Measurements from ENCODE around the gene GTF2H4.
A peak's percentile ranks its signal among the peaks of the same experiment; 100 is the strongest.
"Not testable (repeated sequence)": the region's sequence is repeated elsewhere in the genome, so short reads cannot be mapped to it uniquely, and the experiment has no call there.

GTF2H4 gene

GRCh38 chr6:30901436-30901835, 6.6 kb upstream of the GTF2H4 start:
- Histone ChIP-seq H3K79me2 (no peaks in the 10 kb centered on the region), H3K9me3 (ENCODE audit: control insufficient read depth, low read length) (no peaks in the 10 kb centered on the region), H3K27me3 (ENCODE audit: control insufficient read depth, insufficient read depth, low read length) (no peaks in the 10 kb centered on the region), H3K9ac (no peak overlapping the region), H3K27ac (no peak overlapping the region), H3K4me1 (no peaks in the 10 kb centered on the region), H3K36me3 (ENCODE audit: control insufficient read depth, insufficient read depth, low read length) (no peaks in the 10 kb centered on the region), H3K4me3 (ENCODE audit: low read depth, low read length) (no peak overlapping the region), H3K4me2 (ENCODE audit: low read length) (no peak overlapping the region), H2AFZ (no peak overlapping the region)
- no peak for TF ChIP-seq CTCF (IDR thresholded peaks at IDR 0.05)

- not testable (repeated sequence) for H3K4me3 ChIP-seq (ENCODE audit: low read depth, low read length); H3K79me2 ChIP-seq; H3K4me1 ChIP-seq; H3K9me3 ChIP-seq (ENCODE audit: control insufficient read depth, low read length); H3K4me2 ChIP-seq (ENCODE audit: low read length); H2AFZ ChIP-seq; H3K36me3 ChIP-seq (ENCODE audit: control insufficient read depth, insufficient read depth, low read length); H3K27me3 ChIP-seq (ENCODE audit: control insufficient read depth, insufficient read depth, low read length); H3K27ac ChIP-seq; H3K9ac ChIP-seq
These were observed 5.8 kb upstream of the GTF2H4 start for GRCh38 chr6:30902196-30902595.

- Histone ChIP-seq H3K4me1 (no peaks in the 10 kb centered on the region), H2AFZ (no peak overlapping the region), H3K79me2 (no peaks in the 10 kb centered on the region), H3K4me3 (ENCODE audit: low read depth, low read length) (no peak overlapping the region), H3K27ac (no peak overlapping the region), H3K4me2 (ENCODE audit: low read length) (no peak overlapping the region), H3K27me3 (ENCODE audit: control insufficient read depth, insufficient read depth, low read length) (no peaks in the 10 kb centered on the region), H3K36me3 (ENCODE audit: control insufficient read depth, insufficient read depth, low read length) (no peaks in the 10 kb centered on the region), H3K9me3 (ENCODE audit: control insufficient read depth, low read length) (no peaks in the 10 kb centered on the region), H3K9ac (no peak overlapping the region)
- TF ChIP-seq CTCF (IDR thresholded peaks at IDR 0.05): no peak
These were observed 5.3 kb upstream of the GTF2H4 start for GRCh38 chr6:30902709-30903108.

- TF ChIP-seq CTCF (IDR thresholded peaks at IDR 0.05): no peak
- Histone ChIP-seq H3K36me3 (ENCODE audit: control insufficient read depth, insufficient read depth, low read length) (no peaks in the 10 kb centered on the region), H2AFZ (no peak overlapping the region), H3K79me2 (peaks cover 2% of the 10 kb centered on the region), H3K4me3 (ENCODE audit: low read depth, low read length) (no peak overlapping the region), H3K9ac (no peak overlapping the region), H3K4me1 (no peaks in the 10 kb centered on the region), H3K4me2 (ENCODE audit: low read length) (no peak overlapping the region), H3K27me3 (ENCODE audit: control insufficient read depth, insufficient read depth, low read length) (no peaks in the 10 kb centered on the region), H3K27ac (no peak overlapping the region), H3K9me3 (ENCODE audit: control insufficient read depth, low read length) (no peaks in the 10 kb centered on the region)
These were observed 4.8 kb upstream of the GTF2H4 start for GRCh38 chr6:30903236-30903635.

GRCh38 chr6:30907290-30907757, 683 bp upstream of the GTF2H4 start:
- H3K9ac ChIP-seq: not testable (repeated sequence)

GRCh38 chr6:30908700-30909099, 693 bp downstream of the GTF2H4 start:
- Histone ChIP-seq H3K27ac (no peak overlapping the region), H3K4me3 (ENCODE audit: low read depth, low read length) (peak overlapping the region; percentile 92), H3K4me2 (ENCODE audit: low read length) (peak overlapping the region; percentile 69), H3K27me3 (ENCODE audit: control insufficient read depth, insufficient read depth, low read length) (no peaks in the 10 kb centered on the region), H3K79me2 (peaks cover 5% of the 10 kb centered on the region), H3K9me3 (ENCODE audit: control insufficient read depth, low read length) (no peaks in the 10 kb centered on the region), H3K9ac (no peak overlapping the region), H3K4me1 (peaks cover 3% of the 10 kb centered on the region), H3K36me3 (ENCODE audit: control insufficient read depth, insufficient read depth, low read length) (no peaks in the 10 kb centered on the region), H2AFZ (peak overlapping the region; percentile 95)
- no peak for TF ChIP-seq CTCF (IDR thresholded peaks at IDR 0.05)

More at GRCh38 chr6:30907290-30907757, 683 bp upstream of the GTF2H4 start:
- peak overlapping the region; percentile 55 for H3K4me2 ChIP-seq (ENCODE audit: low read length)
- not testable (repeated sequence) for H3K27me3 ChIP-seq (ENCODE audit: control insufficient read depth, insufficient read depth, low read length); H3K9me3 ChIP-seq (ENCODE audit: control insufficient read depth, low read length); H3K4me1 ChIP-seq; H3K36me3 ChIP-seq (ENCODE audit: control insufficient read depth, insufficient read depth, low read length); H3K27ac ChIP-seq; H3K79me2 ChIP-seq
- peak overlapping the region; percentile 92 for H3K4me3 ChIP-seq (ENCODE audit: low read depth, low read length)
- peak overlapping the region; percentile 95 for H2AFZ ChIP-seq

GRCh38 chr6:30910473-30910872, 2.5 kb downstream of the GTF2H4 start:
- H3K27me3 ChIP-seq (ENCODE audit: control insufficient read depth, insufficient read depth, low read length); H3K4me3 ChIP-seq (ENCODE audit: low read depth, low read length); H3K4me2 ChIP-seq (ENCODE audit: low read length); H3K36me3 ChIP-seq (ENCODE audit: control insufficient read depth, insufficient read depth, low read length); H3K9ac ChIP-seq; H3K79me2 ChIP-seq; H3K27ac ChIP-seq; H2AFZ ChIP-seq; H3K9me3 ChIP-seq (ENCODE audit: control insufficient read depth, low read length): not testable (repeated sequence)
- H3K4me1 ChIP-seq: peaks cover 13% of the 10 kb centered on the region
